Measurements from ENCODE around the gene GNL2.

The GNL2 gene

GRCh38 chr1:37557402-37557801, 38.3 kb downstream of the GNL2 start:
- intact Hi-C loops (cut with DNase I; ENCODE audit: low total_unique reads), result loop anchor here (2.0 kb wide), 1 partner anchor 45 kb away; no protein-coding TSS in a partner anchor
- Histone ChIP-seq H3K36me3 (peaks cover 0 to 23% (median 6%) of the 10 kb centered on the region in 3 donors), H3K4me1 (peaks cover 0 to 29% (median 23%) of the 10 kb centered on the region in 4 donors), H3K9me3 (no peaks in the 10 kb centered on the region), H3K27me3 (no peaks in the 10 kb centered on the region), H3K27ac (peak overlapping the region; percentile 43 to 65), H3K4me3 (peak overlapping the region in 1 of 2 donors; percentile 41)
- DNase-seq, result no peak
- TF ChIP-seq CTCF (IDR thresholded peaks at IDR 0.05), result no peak

GRCh38 chr1:37556712-37557196, 39.0 kb downstream of the GNL2 start, which contains the start of gene DNALI1:
DNALI1 (plus strand) TSS chr1:37556940; CDS start chr1:37556995, 55 bp downstream.
- H3K9me3 ChIP-seq, result no peaks in the 10 kb centered on the region
- no peak for TF ChIP-seq CTCF (IDR thresholded peaks at IDR 0.05)
- H3K36me3 ChIP-seq, result peaks cover 2 to 23% (median 4%) of the 10 kb centered on the region in 3 donors
- H3K4me1 ChIP-seq, result peaks cover 0 to 35% (median 23%) of the 10 kb centered on the region in 4 donors
- no peaks in the 10 kb centered on the region for H3K27me3 ChIP-seq
- H3K4me3 ChIP-seq, result peak within 1 kb of the TSS; percentile 41 to 45
- H3K27ac ChIP-seq, result peak within 1 kb of the TSS; percentile 43 to 65
- peak; percentile 76 to 92 for DNase-seq
- intact Hi-C loops (cut with DNase I; ENCODE audit: low total_unique reads), result loop anchor here (2.0 kb wide), 1 partner anchor 44 kb away; no protein-coding TSS in a partner anchor

GRCh38 chr1:37553927-37554808, 41.6 kb downstream of the GNL2 start, which contains the start of gene SNIP1:
SNIP1 (minus strand) TSS chr1:37554293; CDS start chr1:37554229, 64 bp downstream.
- Histone ChIP-seq H3K4me3 (peak within 1 kb of the TSS; percentile 95 to 98), H3K4me1 (peaks cover 0 to 38% (median 27%) of the 10 kb centered on the region in 4 donors), H3K27me3 (no peaks in the 10 kb centered on the region), H3K27ac (peak within 1 kb of the TSS; percentile 87 to 94), H3K36me3 (peaks cover 11 to 32% (median 13%) of the 10 kb centered on the region in 3 donors), H3K9me3 (no peaks in the 10 kb centered on the region)
- no peak for TF ChIP-seq CTCF (IDR thresholded peaks at IDR 0.05)
- DNase-seq, result peak; percentile 88 to 95
- intact Hi-C loops (cut with DNase I; ENCODE audit: low total_unique reads), result no loop called here

- peak overlapping the region; percentile 95 to 98 for H3K4me3 ChIP-seq
- H3K27me3 ChIP-seq, result no peaks in the 10 kb centered on the region
- H3K9me3 ChIP-seq, result no peaks in the 10 kb centered on the region
- peak overlapping the region; percentile 87 to 94 for H3K27ac ChIP-seq
- H3K4me1 ChIP-seq, result peaks cover 0 to 38% (median 27%) of the 10 kb centered on the region in 4 donors
- H3K36me3 ChIP-seq, result peaks cover 13 to 36% (median 19%) of the 10 kb centered on the region in 3 donors
- intact Hi-C loops (cut with DNase I; ENCODE audit: low total_unique reads), result no loop called here
- DNase-seq, result no peak
- no peak for TF ChIP-seq CTCF (IDR thresholded peaks at IDR 0.05)
These were observed 42.2 kb downstream of the GNL2 start for GRCh38 chr1:37553598-37553926.

GRCh38 chr1:37549341-37549740, 46.4 kb downstream of the GNL2 start:
- no peaks in the 10 kb centered on the region for H3K9me3 ChIP-seq
- H3K36me3 ChIP-seq, result peaks cover 44 to 78% (median 47%) of the 10 kb centered on the region in 3 donors
- peak in 1 of 2 donors; percentile 12 for DNase-seq
- TF ChIP-seq CTCF (IDR thresholded peaks at IDR 0.05), result no peak
- no peaks in the 10 kb centered on the region for H3K27me3 ChIP-seq
- intact Hi-C loops (cut with DNase I; ENCODE audit: low total_unique reads), result no loop called here
- no peak overlapping the region for H3K27ac ChIP-seq
- no peak overlapping the region for H3K4me3 ChIP-seq
- H3K4me1 ChIP-seq, result peaks cover 0 to 21% (median 15%) of the 10 kb centered on the region in 4 donors

Measured in tibial artery (tissue), 4 donors.